GM12872 (cell line): ENCODE data around the gene EMC8.

Source experiments
- TF ChIP-seq, protein P1 (sequence below): IDR thresholded peaks from 3 replicates; pipeline ENCODE4 v1.5.1; 2011; ENCODE audit warnings: low read depth, mild to moderate bottlenecking, low read length, moderate library complexity; ENCODE audit not compliant: insufficient read depth

EMC8 gene

DNA sequence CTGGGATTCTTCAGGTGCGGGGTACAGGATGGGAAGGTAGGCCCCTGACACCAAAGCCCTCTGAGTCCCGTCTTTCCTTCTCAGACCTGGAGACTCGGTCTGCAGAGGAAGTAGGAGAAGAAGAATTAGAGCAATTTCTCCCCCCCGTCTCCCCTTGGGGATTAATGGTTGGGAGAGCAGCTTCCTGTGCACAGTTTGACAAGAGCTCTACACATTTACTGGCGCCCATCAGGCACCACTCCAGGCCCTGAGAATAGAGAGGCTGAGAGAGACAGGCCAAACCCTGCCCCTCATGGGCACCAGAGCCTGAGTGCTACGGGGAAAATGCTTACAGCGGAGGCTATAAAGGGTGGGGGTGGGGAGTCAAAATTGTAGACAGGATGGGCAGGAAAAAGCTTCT lies 44.9 kb downstream of the EMC8 start:
- TF ChIP-seq, protein P1, sequence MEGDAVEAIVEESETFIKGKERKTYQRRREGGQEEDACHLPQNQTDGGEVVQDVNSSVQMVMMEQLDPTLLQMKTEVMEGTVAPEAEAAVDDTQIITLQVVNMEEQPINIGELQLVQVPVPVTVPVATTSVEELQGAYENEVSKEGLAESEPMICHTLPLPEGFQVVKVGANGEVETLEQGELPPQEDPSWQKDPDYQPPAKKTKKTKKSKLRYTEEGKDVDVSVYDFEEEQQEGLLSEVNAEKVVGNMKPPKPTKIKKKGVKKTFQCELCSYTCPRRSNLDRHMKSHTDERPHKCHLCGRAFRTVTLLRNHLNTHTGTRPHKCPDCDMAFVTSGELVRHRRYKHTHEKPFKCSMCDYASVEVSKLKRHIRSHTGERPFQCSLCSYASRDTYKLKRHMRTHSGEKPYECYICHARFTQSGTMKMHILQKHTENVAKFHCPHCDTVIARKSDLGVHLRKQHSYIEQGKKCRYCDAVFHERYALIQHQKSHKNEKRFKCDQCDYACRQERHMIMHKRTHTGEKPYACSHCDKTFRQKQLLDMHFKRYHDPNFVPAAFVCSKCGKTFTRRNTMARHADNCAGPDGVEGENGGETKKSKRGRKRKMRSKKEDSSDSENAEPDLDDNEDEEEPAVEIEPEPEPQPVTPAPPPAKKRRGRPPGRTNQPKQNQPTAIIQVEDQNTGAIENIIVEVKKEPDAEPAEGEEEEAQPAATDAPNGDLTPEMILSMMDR, result no peak

- TF ChIP-seq, protein P1, result no peak
Measured at GRCh38 chr16:85753976-85754375, 45.4 kb downstream of the EMC8 start.

DNA sequence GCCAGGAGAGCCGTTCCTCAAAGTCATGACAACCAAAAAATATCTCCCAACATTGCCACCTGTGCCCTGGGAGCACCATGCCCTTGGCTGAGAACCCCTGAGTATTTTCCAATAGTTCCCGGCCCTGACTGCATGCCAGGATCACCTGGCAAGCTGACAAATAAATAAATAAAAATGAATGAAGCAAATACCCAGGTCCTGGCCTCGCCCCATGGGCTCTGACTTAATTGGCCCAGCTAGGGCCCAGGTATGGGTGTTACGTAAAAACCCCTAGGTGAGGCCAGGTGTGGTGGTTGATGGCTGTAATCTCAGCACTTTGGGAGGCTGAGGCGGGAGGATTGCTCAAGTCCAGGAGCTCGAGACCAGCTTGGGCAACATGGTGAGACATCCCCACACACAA lies 45.8 kb downstream of the EMC8 start:
- TF ChIP-seq, protein P1, result no peak

- TF ChIP-seq, protein P1, result peak; percentile 69
Measured at GRCh38 chr16:85752511-85753420, 46.6 kb downstream of the EMC8 start.

- TF ChIP-seq, protein P1, result no peak
Measured at GRCh38 chr16:85751698-85752501, 47.4 kb downstream of the EMC8 start.

- TF ChIP-seq, protein P1, result no peak
Measured at GRCh38 chr16:85750827-85751697, 48.3 kb downstream of the EMC8 start, which contains the start of gene C16orf74. Gene C16orf74, minus strand, starts transcription at chr16:85751096. Its CDS starts 15,879 bp downstream, at chr16:85735217.
